CD4-positive, alpha-beta T cell treated with Interleukin-2 at 100 ng/mL for 4 hours (primary cell): Measurements from ENCODE around the gene RACK1.
"Not testable (repeated sequence)": the region's sequence is repeated elsewhere in the genome, so short reads cannot be mapped to it uniquely, and the experiment has no call there.

Experiments used
- DNase-seq: peaks from one replicate; pipeline ENCODE4 v3.0.0-alpha.2; 2020; ENCODE audit warnings: low spot score

The RACK1 gene

GRCh38 chr5:181243564-181244343 is at the start of gene RACK1:
TSS of gene RACK1 (minus strand) at chr5:181243906. CDS start at chr5:181243800, 106 bp downstream.
- peak; percentile 89 for DNase-seq

GRCh38 chr5:181287331-181287730 is 43.6 kb upstream of the RACK1 start:
- not testable (repeated sequence) for DNase-seq

GRCh38 chr5:181285962-181286705 is 42.4 kb upstream of the RACK1 start:
- not testable (repeated sequence) for DNase-seq

GRCh38 chr5:181283841-181284755 is 40.4 kb upstream of the RACK1 start:
- not testable (repeated sequence) for DNase-seq

- no peak for DNase-seq
These were observed 39.6 kb upstream of the RACK1 start for GRCh38 chr5:181283347-181283746.

GRCh38 chr5:181282874-181283273 is 39.2 kb upstream of the RACK1 start:
- DNase-seq = no peak

GRCh38 chr5:181282415-181282814 is 38.7 kb upstream of the RACK1 start:
- not testable (repeated sequence) for DNase-seq

GRCh38 chr5:181281984-181282316 is 38.2 kb upstream of the RACK1 start:
- no peak for DNase-seq

- DNase-seq = no peak
These were observed 37.6 kb upstream of the RACK1 start for GRCh38 chr5:181281077-181281983.

- DNase-seq = no peak
These were observed 36.6 kb upstream of the RACK1 start for GRCh38 chr5:181280251-181280762.

GRCh38 chr5:181273433-181273744 is 29.7 kb upstream of the RACK1 start:
- not testable (repeated sequence) for DNase-seq

- DNase-seq = no peak
These were observed 27.4 kb upstream of the RACK1 start for GRCh38 chr5:181271081-181271480.

- DNase-seq = not testable (repeated sequence)
These were observed 24.2 kb upstream of the RACK1 start for GRCh38 chr5:181267907-181268306.

- not testable (repeated sequence) for DNase-seq
These were observed 23.7 kb upstream of the RACK1 start for GRCh38 chr5:181267291-181267904.

GRCh38 chr5:181265092-181265671 is 21.5 kb upstream of the RACK1 start:
- DNase-seq = no peak

- no peak for DNase-seq
These were observed 19.9 kb upstream of the RACK1 start for GRCh38 chr5:181263633-181264032.

- DNase-seq = peak; percentile 74
These were observed 17.8 kb upstream of the RACK1 start for GRCh38 chr5:181261320-181262049.

GRCh38 chr5:181260720-181261319 is 17.1 kb upstream of the RACK1 start, which contains the start of gene TRIM52:
TSS of gene TRIM52 (minus strand) at chr5:181261143. CDS start at chr5:181260813, 330 bp downstream.
- DNase-seq = peak; percentile 92
